Left ventricle myocardium inferior (tissue), 1 donor: ENCODE data around the gene MELTF. TPM values are rescaled to one million over a fixed set of nuclear protein-coding genes. Genes with fewer than 3 reads are reported as not detected.
A peak's percentile ranks its signal among the peaks of the same experiment; 100 is the strongest.

Source experiments
- DNase-seq: peaks from one replicate; pipeline ENCODE4 v3.0.0-alpha.2; 2020
- H3K27ac ChIP-seq: fragments of 200-600 bp; replicated peaks from 2 replicates; pipeline ENCODE4 v1.8.0; 2021
- H3K27me3 ChIP-seq: fragments of 200-600 bp; 2 replicates; pipeline ENCODE4 v1.8.0; 2021; ENCODE audit warnings: low read depth
- H3K36me3 ChIP-seq: fragments of 200-600 bp; 2 replicates; pipeline ENCODE4 v1.8.0; 2021
- H3K4me1 ChIP-seq: fragments of 200-600 bp; 2 replicates; pipeline ENCODE4 v1.8.0; 2021
- H3K4me3 ChIP-seq: fragments of 200-600 bp; 2 replicates; pipeline ENCODE4 v1.8.0; 2021; ENCODE audit warnings: mild to moderate bottlenecking, moderate library complexity
- H3K9me3 ChIP-seq: fragments of 200-600 bp; replicated peaks from 2 replicates; pipeline ENCODE4 v1.8.0; 2021
- intact Hi-C: fragments of 100-400 bp; cut with micrococcal nuclease; formaldehyde crosslinking; loops from one replicate; pipeline ENCODE4 v1.11.0; 2022
- total RNA-seq: library from RNA; stranded (reverse); fragmentation: NEBNext Ultra II Directional; extraction: Animal tissue kit (Norgen Biotek cat#: 25700); gene quantifications from one replicate; pipeline ENCODE4 v1.2.1, GENCODE V29; 2021
- TF ChIP-seq, protein P1 (sequence below): fragments of 200-600 bp; IDR thresholded peaks from 2 replicates; pipeline ENCODE4 v1.8.0; 2021; ENCODE audit warnings: antibody characterized with exemption, mild to moderate bottlenecking, borderline replicate concordance
- donor health status: DM: no; HTN: yes; CAD: no; lungs with severe emphysema.

MELTF gene
- total RNA-seq, 1 donor from 2014 or later, result 9.6 TPM

DNA sequence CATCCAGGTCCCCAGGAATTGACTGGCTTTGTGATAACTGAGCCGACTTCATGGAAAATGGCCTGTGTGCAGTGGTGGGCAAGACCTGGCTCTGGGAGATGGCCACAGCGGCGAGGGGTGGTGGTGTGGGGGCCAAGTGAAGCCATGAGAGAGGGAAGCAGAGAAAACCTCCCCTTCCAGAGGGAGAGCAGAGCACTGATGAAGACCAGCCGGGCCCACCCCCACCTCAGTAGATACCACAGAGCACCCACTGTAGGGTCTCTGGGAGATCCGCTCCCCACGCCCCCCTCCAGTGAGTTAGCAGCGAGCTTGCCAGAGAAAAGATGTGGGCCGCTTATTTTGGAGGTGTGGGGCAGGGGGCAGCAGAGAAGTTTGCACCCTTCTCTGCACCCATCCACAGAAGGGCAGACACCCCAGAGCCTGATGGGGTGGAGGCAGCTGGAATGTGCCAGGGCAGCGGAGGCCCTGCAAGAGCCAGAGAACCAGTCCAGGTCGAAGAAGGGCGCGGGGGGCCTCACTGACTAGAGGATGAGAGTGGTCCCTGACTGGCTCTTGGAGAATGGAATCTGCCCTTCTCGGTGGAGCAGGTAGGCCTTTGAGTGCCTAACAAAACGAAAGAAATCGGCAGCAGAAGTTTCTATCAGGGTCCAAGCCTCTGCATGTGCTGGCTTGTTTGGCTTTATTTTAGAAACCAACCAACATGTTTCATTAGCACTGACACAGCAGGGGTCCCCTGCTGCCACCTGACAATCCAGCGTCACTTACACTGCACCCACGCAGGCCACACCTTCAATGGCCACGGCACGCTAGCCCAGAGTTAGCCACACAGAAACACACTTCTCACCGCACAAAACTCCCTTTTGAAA is 28.3 kb downstream of the MELTF start:
- intact Hi-C loops, result loop anchor here (10.0 kb wide), 1 partner anchor 183 kb away; no protein-coding TSS in a partner anchor

DNA sequence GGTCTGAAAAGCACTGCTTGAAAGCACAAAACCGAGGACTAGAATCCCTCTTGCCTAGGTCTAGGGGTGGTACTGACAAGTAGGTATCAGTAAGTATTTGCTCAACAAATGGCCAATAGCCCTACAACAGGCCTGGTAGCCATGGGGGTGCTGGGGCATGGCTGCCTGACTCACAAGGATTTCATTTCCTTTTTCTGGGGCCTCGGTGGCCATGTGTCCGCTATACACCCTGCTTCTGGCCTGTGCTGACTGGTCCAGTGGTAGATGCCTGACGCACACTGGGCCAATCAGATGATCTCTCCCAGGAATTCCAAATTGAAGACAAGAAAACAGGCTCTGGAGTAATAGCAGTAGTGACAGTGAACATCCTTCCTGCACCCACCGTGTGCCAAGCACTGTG is 29.4 kb downstream of the MELTF start:
- H3K4me3 ChIP-seq, result no peak overlapping the region
- no peaks in the 10 kb centered on the region for H3K27me3 ChIP-seq
- H3K4me1 ChIP-seq, result peaks cover 15% of the 10 kb centered on the region
- H3K27ac ChIP-seq, result no peak overlapping the region
- H3K9me3 ChIP-seq, result peaks cover 8% of the 10 kb centered on the region
- peak; percentile 4 for DNase-seq
- no peaks in the 10 kb centered on the region for H3K36me3 ChIP-seq
- intact Hi-C loops, result loop anchor here (10.0 kb wide), 1 partner anchor 185 kb away; no protein-coding TSS in a partner anchor
- TF ChIP-seq, protein P1, sequence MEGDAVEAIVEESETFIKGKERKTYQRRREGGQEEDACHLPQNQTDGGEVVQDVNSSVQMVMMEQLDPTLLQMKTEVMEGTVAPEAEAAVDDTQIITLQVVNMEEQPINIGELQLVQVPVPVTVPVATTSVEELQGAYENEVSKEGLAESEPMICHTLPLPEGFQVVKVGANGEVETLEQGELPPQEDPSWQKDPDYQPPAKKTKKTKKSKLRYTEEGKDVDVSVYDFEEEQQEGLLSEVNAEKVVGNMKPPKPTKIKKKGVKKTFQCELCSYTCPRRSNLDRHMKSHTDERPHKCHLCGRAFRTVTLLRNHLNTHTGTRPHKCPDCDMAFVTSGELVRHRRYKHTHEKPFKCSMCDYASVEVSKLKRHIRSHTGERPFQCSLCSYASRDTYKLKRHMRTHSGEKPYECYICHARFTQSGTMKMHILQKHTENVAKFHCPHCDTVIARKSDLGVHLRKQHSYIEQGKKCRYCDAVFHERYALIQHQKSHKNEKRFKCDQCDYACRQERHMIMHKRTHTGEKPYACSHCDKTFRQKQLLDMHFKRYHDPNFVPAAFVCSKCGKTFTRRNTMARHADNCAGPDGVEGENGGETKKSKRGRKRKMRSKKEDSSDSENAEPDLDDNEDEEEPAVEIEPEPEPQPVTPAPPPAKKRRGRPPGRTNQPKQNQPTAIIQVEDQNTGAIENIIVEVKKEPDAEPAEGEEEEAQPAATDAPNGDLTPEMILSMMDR, result no peak

More for the DNA sequence above, 28.3 kb downstream of the MELTF start:
- peak overlapping the region; percentile 65 for H3K27ac ChIP-seq
- peaks cover 15% of the 10 kb centered on the region for H3K4me1 ChIP-seq
- H3K27me3 ChIP-seq, result no peaks in the 10 kb centered on the region
- TF ChIP-seq, protein P1, result no peak
- peak overlapping the region; percentile 76 for H3K4me3 ChIP-seq
- no peaks in the 10 kb centered on the region for H3K36me3 ChIP-seq
- peak; percentile 10 for DNase-seq
- peaks cover 8% of the 10 kb centered on the region for H3K9me3 ChIP-seq

DNA sequence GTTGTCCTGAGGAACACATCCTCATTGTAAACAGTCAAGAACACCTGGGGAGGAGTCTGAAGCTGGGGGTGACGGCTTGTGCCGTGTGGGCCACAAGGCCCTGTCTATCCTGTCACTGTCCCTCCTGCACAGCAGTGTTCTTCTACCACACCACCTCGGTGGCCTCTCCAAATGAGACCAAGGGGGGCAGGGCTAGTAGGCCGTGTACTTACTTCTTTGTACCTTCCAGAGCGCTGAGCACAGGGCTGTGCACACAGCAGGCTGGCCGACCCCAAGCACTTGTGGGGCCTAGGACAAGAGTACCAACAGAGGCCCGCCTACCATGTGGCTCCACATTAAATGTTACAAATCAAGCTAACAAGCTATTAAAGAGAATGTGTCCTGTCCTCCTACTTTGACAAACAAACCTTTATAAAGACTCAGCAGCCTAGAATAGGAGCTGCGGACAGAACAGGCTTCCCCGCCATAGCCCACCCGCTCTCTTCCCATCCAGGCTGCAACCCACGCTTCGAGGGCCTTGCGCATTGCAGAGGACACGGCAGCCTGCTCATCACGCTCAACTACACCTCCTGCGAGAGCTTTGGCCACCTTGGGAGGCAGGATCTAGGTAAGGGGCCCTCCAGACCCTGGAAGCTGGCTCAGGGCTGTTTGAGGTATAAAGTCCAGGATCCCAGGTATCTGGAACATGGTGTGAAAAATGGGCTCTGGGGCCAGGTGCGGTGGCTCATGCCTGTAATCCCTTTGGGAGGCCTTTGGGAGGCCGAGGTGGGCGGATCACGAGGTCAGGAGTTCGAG is 30.5 kb downstream of the MELTF start:
- intact Hi-C loops, result no loop called here
- H3K4me3 ChIP-seq, result no peak overlapping the region
- H3K27me3 ChIP-seq, result no peaks in the 10 kb centered on the region
- H3K9me3 ChIP-seq, result peaks cover 8% of the 10 kb centered on the region
- DNase-seq, result peak; percentile 9
- TF ChIP-seq, protein P1, result no peak
- no peak overlapping the region for H3K27ac ChIP-seq
- H3K4me1 ChIP-seq, result peaks cover 15% of the 10 kb centered on the region
- H3K36me3 ChIP-seq, result no peaks in the 10 kb centered on the region

DNA sequence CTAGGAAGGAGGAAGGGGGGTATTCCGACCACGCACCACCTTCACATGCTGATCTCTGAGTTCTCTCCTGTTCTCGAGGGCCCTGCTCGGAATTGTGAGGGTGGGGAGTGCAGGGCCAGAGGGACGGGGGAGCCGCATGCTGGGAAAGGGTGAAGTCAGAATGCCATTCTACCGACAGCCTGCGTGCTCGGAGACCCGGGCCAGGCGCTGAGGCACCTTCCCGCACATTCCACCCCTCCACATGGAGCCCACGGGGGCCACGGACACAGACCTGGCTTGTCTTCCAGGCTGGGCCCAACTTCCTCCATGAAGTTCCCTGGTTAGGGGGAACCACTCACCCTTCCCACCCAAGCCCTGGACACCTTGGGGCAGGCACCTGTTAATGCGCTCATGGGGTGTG is 32.3 kb downstream of the MELTF start:
- peaks cover 4% of the 10 kb centered on the region for H3K4me1 ChIP-seq
- H3K9me3 ChIP-seq, result peaks cover 8% of the 10 kb centered on the region
- H3K27ac ChIP-seq, result no peak overlapping the region
- TF ChIP-seq, protein P1, result no peak
- no peak overlapping the region for H3K4me3 ChIP-seq
- peak; percentile 2 for DNase-seq
- no peaks in the 10 kb centered on the region for H3K36me3 ChIP-seq
- intact Hi-C loops, result no loop called here
- no peaks in the 10 kb centered on the region for H3K27me3 ChIP-seq

DNA sequence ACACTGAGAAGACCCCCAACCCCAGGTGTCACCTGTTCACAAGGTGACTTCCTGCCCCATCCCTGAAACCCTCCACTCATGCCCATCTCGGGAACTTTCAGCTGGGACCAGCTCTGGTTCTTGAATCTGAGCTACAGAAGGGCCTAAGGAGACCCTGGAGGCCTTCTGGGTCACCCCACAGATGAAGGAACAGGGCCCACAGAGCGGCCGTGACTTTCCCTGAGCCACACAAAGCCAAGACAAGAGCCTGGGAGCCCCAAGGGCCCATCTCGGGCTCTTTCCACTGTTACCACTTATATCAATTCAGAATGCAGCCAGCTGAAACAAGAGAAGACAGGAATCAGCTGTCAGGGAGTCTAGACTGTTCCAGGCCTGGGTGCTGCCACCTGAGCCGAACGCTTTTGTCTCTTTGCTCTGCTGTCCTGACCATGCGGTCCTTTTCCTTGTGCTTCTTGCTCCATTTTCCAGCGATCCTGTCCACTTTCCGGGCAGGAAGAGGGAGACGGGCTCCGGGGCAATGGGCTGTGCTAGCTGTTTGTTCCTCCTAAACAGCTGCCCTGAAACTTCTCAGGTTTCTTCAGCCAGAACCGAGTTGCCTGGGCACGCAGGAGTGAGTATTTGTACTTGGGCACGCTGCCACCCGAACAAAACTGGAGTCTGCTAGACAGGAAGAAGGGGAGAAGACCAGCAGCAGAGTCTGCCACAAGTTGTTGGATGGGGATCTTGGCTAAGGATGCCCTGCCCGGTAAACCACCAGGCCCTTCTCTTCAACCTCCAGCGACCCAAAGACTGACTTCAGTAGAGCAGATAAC is 33.0 kb downstream of the MELTF start:
- Histone ChIP-seq H3K27ac (no peak overlapping the region), H3K9me3 (peaks cover 8% of the 10 kb centered on the region), H3K36me3 (no peaks in the 10 kb centered on the region), H3K4me1 (no peaks in the 10 kb centered on the region), H3K4me3 (no peak overlapping the region), H3K27me3 (no peaks in the 10 kb centered on the region)
- intact Hi-C loops, result no loop called here
- TF ChIP-seq, protein P1, result no peak
- peak; percentile 9 for DNase-seq
